CD1c-positive myeloid dendritic cell (primary cell): ENCODE data around the gene STAT4.
A peak's percentile ranks its signal among the peaks of the same experiment; 100 is the strongest.

Experiments used
- DNase-seq: peaks from one replicate; pipeline ENCODE4 v3.0.0-alpha.2; 2016; ENCODE audit errors: extremely low spot score

STAT4 gene

GRCh38 chr2:191148281-191148680 is 2.5 kb downstream of the STAT4 start:
- DNase-seq: no peak

- DNase-seq: no peak
These were observed 4.9 kb downstream of the STAT4 start for GRCh38 chr2:191145769-191146471.

- no peak for DNase-seq
These were observed 6.6 kb downstream of the STAT4 start for GRCh38 chr2:191144217-191144616.

- DNase-seq: no peak
These were observed 7.0 kb downstream of the STAT4 start for GRCh38 chr2:191143791-191144190.

- no peak for DNase-seq
These were observed 21.9 kb downstream of the STAT4 start for GRCh38 chr2:191128911-191129304.

- peak; percentile 43 for DNase-seq
These were observed 22.5 kb downstream of the STAT4 start for GRCh38 chr2:191128172-191128910.

- DNase-seq: no peak
These were observed 23.6 kb downstream of the STAT4 start for GRCh38 chr2:191127235-191127634.

- peak; percentile 29 for DNase-seq
These were observed 24.3 kb downstream of the STAT4 start for GRCh38 chr2:191126386-191127085.

GRCh38 chr2:191125646-191126045 is 25.1 kb downstream of the STAT4 start:
- DNase-seq: peak; percentile 34

- DNase-seq: no peak
These were observed 28.0 kb downstream of the STAT4 start for GRCh38 chr2:191122638-191123294.

- no peak for DNase-seq
These were observed 33.5 kb downstream of the STAT4 start for GRCh38 chr2:191117341-191117740.

- no peak for DNase-seq
These were observed 35.0 kb downstream of the STAT4 start for GRCh38 chr2:191115804-191116203.

- DNase-seq: no peak
These were observed 35.4 kb downstream of the STAT4 start for GRCh38 chr2:191115391-191115790.

- peak; percentile 70 for DNase-seq
These were observed 36.3 kb downstream of the STAT4 start for GRCh38 chr2:191114403-191114886.

GRCh38 chr2:191113761-191114160 is 37.0 kb downstream of the STAT4 start:
- peak; percentile 29 for DNase-seq

- no peak for DNase-seq
These were observed 38.3 kb downstream of the STAT4 start for GRCh38 chr2:191112448-191112901.

GRCh38 chr2:191109888-191110287 is 40.9 kb downstream of the STAT4 start:
- no peak for DNase-seq

- DNase-seq: no peak
These were observed 42.5 kb downstream of the STAT4 start for GRCh38 chr2:191108331-191108730.

- DNase-seq: no peak
These were observed 45.7 kb downstream of the STAT4 start for GRCh38 chr2:191105082-191105481.

- DNase-seq: no peak
These were observed 47.0 kb downstream of the STAT4 start for GRCh38 chr2:191103774-191104173.

- DNase-seq: no peak
These were observed 50.6 kb downstream of the STAT4 start for GRCh38 chr2:191100216-191100615.

GRCh38 chr2:191087311-191087710 is 63.5 kb downstream of the STAT4 start:
- no peak for DNase-seq
